Activated naive CD4-positive, alpha-beta T cell treated with anti-CD3 and anti-CD28 coated beads, Interleukin-2, amount 50 U/mL, for 72 hours (primary cell): Measurements from ENCODE around the gene SLC38A2. TPM values are rescaled to one million over a fixed set of nuclear protein-coding genes. Genes with fewer than 3 reads are reported as not detected.
A peak's percentile ranks its signal among the peaks of the same experiment; 100 is the strongest.
"Not testable (repeated sequence)": the region's sequence is repeated elsewhere in the genome, so short reads cannot be mapped to it uniquely, and the experiment has no call there.

Experiments used
- ATAC-seq, 2 donors: fragments of 150-1000 bp; cut with Tn5 transposase; 2 replicates each; pipeline ENCODE4 v1.10.0; 2021; ENCODE audit warnings: mild to moderate bottlenecking in 2 of 2, moderate library complexity in 2 of 2
- DNase-seq, 2 donors: peaks; one replicate each; pipeline ENCODE4 v3.0.0; 2021 to 2022; ENCODE audit warnings: low spot score in 2 of 2
- H3K27ac Mint-ChIP-seq, 2 donors: one replicate each; pipeline ENCODE4 v1.8.0; 2022; ENCODE audit warnings: mild to moderate bottlenecking in 2 of 2, mixed read lengths in 2 of 2
- H3K36me3 Mint-ChIP-seq, 2 donors: one replicate each; pipeline ENCODE4 v1.8.0; 2022; ENCODE audit warnings: mixed read lengths in 2 of 2
- H3K9me3 Mint-ChIP-seq, 2 donors: one replicate each; pipeline ENCODE4 v1.8.0; 2022; ENCODE audit warnings: mixed read lengths in 2 of 2
- total RNA-seq, 2 donors: library from RNA; stranded (reverse); gene quantifications; one replicate each; pipeline ENCODE4 v1.2.3, GENCODE V29; 2022

Gene SLC38A2
- total RNA-seq, 2 donors from 2014 or later, result 249 to 315 TPM

DNA sequence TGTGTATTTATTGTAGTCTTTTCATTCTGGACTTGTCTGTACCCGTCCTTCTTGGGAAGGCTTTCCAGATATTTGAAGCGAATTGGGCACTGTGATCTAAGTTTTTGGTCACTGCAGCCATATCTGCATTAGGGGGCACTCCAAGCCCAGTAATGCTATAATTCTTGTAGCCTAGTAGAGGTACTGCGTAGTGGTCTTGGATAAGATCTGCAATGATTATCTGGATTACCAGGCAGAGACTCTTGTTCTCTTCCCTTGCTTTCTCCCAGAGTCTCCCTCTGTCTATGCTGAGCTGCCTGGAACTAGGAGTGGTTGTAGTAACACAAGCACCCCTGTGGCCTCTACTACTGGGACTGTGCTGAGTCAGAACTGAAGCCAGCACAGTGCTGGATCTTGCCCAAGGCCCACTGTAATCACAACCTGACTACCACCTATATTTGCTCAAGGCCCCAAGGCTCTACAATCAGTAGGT, 30.0 kb downstream of the SLC38A2 start:
- ATAC-seq (peak; percentile 70 to 78), DNase-seq (no peak)
- no peaks in the 10 kb centered on the region for H3K9me3 Mint-ChIP-seq
- H3K27ac Mint-ChIP-seq, result no peak overlapping the region
- no peaks in the 10 kb centered on the region for H3K36me3 Mint-ChIP-seq

DNA sequence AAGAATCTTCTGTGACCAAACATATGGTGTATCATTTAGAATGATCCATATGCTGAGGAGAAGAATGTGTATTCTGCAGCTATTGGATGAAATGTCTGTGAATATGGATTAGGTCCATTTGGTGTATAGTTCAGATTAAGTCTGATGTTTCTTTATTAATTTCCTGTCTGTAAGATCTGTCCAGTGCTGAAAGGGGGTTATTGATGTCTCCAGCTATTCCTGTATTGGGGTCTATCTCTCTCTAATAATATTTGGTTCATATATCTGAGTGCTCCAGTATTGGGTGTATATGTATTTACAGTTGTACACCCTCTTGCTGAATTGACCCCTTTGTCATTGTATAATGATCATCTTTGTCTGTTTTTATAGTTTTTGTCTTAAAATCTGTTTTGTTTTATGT, 33.5 kb downstream of the SLC38A2 start:
- H3K36me3 Mint-ChIP-seq, result no peaks in the 10 kb centered on the region

DNA sequence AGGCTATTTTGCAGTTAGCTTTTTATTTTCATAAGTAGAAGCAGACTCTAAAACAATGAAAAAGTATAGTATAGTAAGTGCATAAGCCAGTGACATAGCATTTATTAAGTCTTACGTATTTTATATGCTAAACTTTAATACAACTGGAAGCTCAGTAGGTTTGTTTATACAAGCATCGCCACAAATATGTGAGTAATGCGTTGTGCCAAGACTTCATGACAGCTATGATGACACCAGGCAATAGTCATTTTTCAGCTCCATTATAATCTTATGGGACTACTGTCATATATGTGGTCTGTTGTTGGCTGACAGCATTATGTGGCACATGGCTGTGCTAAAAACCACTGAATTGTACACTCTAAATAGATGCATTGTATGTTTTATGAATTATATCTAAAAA, 40.3 kb downstream of the SLC38A2 start:
- Mint-ChIP-seq H3K36me3 (peaks cover 0 to 17% of the 10 kb centered on the region in 2 donors), H3K9me3 (peaks cover 9 to 28% of the 10 kb centered on the region in 2 donors), H3K27ac (no peak overlapping the region)
- DNase-seq (no peak), ATAC-seq (no peak)

More for the DNA sequence above, 33.5 kb downstream of the SLC38A2 start:
- no peak for DNase-seq
- H3K27ac Mint-ChIP-seq, result no peak overlapping the region
- ATAC-seq, result no peak
- peaks cover 0 to 7% of the 10 kb centered on the region in 2 donors for H3K9me3 Mint-ChIP-seq

DNA sequence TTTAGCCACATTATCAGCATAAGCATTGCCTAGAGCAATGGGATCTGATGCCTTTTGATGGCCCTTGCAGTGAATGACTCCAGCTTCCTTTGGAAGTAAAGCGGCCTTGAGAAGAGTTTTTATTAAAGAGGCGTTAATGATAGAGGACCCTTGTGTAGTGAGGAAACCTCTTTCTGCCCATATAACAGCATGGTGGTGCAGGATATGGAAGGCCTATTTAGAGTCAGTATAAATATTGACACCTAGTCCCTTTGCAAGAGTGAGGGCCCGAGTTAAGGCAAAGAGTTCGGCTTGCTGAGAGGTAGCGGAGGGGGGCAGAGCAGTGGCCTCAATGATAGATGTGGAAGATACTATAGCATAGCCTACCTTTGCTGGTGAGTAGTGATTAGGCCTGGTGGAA, 47.5 kb downstream of the SLC38A2 start:
- H3K27ac Mint-ChIP-seq, result not testable (repeated sequence)

DNA sequence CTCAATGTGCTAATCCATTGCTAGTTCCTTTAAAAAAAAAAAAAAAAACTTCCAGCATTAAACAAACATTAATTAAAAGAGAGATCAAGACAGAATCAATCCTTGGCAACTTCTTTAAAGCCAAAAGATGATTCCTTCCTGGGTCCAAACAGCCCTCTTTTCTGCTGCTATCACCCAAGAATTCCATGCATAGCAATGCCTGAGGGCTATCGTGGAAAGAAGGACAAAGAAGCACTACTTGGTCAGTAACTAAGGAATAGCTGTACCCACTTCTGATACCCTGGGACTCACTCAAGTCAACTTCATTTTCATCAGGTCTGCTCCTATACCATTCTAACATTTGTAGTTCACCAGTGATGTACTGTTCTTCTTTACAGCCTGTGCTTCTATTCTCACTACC, 51.8 kb downstream of the SLC38A2 start:
- ATAC-seq, result no peak
- no peak for DNase-seq
- peaks cover 3 to 4% of the 10 kb centered on the region in 2 donors for H3K9me3 Mint-ChIP-seq
- no peaks in the 10 kb centered on the region for H3K36me3 Mint-ChIP-seq
- no peak overlapping the region for H3K27ac Mint-ChIP-seq

More for the DNA sequence above, 47.5 kb downstream of the SLC38A2 start:
- not testable (repeated sequence) for H3K36me3 Mint-ChIP-seq, DNase-seq, ATAC-seq
- peaks cover 2 to 17% of the 10 kb centered on the region in 2 donors for H3K9me3 Mint-ChIP-seq

DNA sequence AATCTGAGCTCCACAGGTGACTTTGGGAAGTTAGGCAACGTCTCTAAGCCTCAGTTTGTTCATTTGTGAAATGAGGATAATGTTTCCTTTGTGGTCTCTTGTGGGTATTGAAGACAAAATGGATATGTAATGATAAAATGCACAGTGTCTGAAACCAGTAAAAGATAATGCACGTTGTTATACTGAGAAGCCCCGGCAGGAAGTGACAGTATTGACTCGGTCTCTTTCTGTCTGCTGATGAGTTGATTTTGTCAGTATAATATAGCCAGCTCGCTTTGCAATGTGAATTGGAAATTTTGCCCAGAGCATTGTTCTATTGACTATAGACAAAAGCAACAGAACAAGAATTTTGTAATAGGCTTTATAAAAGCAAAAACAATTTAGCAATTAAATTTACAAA, 54.5 kb downstream of the SLC38A2 start:
- Mint-ChIP-seq H3K36me3 (no peaks in the 10 kb centered on the region), H3K27ac (no peak overlapping the region), H3K9me3 (peaks cover 4% of the 10 kb centered on the region in 2 donors)
- DNase-seq (no peak), ATAC-seq (no peak)

Other genes with a start within 250 kb of the SLC38A2 start
- 100 to 1,000 TPM; 146 to 177 TPM for gene SLC38A1, start 103.7 kb downstream of the SLC38A2 start, total RNA-seq